Esophagus squamous epithelium (tissue), 5 donors: Measurements from ENCODE around the gene MAEA. TPM values are rescaled to one million over a fixed set of nuclear protein-coding genes. Genes with fewer than 3 reads are reported as not detected.
A peak's percentile ranks its signal among the peaks of the same experiment; 100 is the strongest.
"Not testable (repeated sequence)": the region's sequence is repeated elsewhere in the genome, so short reads cannot be mapped to it uniquely, and the experiment has no call there.

Experiments used
- DNase-seq: peaks from one replicate; lab custom pipeline; 2025; lab: John Stamatoyannopoulos, UW
- H3K27ac ChIP-seq, 4 donors: fragments of 200-600 bp; sonication (generic); one replicate each; pipeline ENCODE4 v1.5.1; 2016 to 2019; ENCODE audit warnings: mild to moderate bottlenecking in 1 of 4
- H3K27me3 ChIP-seq, 4 donors: fragments of 200-600 bp; sonication (generic); 1 replicate in 3 of 4; 2 replicates in 1 of 4; pipeline versions ENCODE4 v1.5.1 to v1.6.0; 2017 to 2021; ENCODE audit warnings: antibody characterized with exemption in 1 of 4
- H3K36me3 ChIP-seq, 3 donors: fragments of 200-600 bp; sonication (generic); one replicate each; pipeline ENCODE4 v1.5.1; 2016 to 2019
- H3K4me1 ChIP-seq, 3 donors: fragments of 200-600 bp; sonication (generic); one replicate each; pipeline ENCODE4 v1.5.1; 2017 to 2019
- H3K4me3 ChIP-seq, 4 donors: fragments of 200-600 bp; sonication (generic); 1 replicate in 3 of 4; 2 replicates in 1 of 4; pipeline ENCODE4 v1.5.1; 2016 to 2019; ENCODE audit warnings: mild to moderate bottlenecking in 2 of 4, moderate library complexity in 1 of 4
- H3K9me3 ChIP-seq, 3 donors: fragments of 200-600 bp; sonication (generic); one replicate each; pipeline ENCODE4 v1.5.1; 2016 to 2019
- POLR2A ChIP-seq, 4 donors: fragments of 450-650 bp; IDR thresholded peaks; one replicate each; pipeline ENCODE4 v1.6.1; 2017; ENCODE audit warnings: antibody characterized with exemption in 4 of 4, mild to moderate bottlenecking in 4 of 4, moderate library complexity in 3 of 4
- WGBS, 2 donors: methylation state at CpG; one replicate each; pipeline ENCODE4 v1.1.5; 2018; 5-methylcytosine and 5-hydroxymethylcytosine counted together
- intact Hi-C: fragments of 100-400 bp; cut with DNase I; formaldehyde crosslinking; loops from one replicate; pipeline ENCODE4 v1.15.0; 2022
- total RNA-seq, 4 donors: library from RNA; depleted of rRNA; stranded (reverse); fragments of >200 nt; gene quantifications; one replicate each; pipeline ENCODE4 v1.1.0, GENCODE V29; 2016
- TF ChIP-seq, protein P1 (sequence below), 6 experiments: fragments of 450-650 bp in 4 of 6; fragments of 200-600 bp in 2 of 6; sonication (generic) in 2 of 6; IDR thresholded peaks; one replicate each; pipeline ENCODE4 v1.5.1; 2016 to 2019; ENCODE audit warnings: antibody characterized with exemption in 6 of 6, mild to moderate bottlenecking in 4 of 6, moderate library complexity in 4 of 6
- donor health status: DM: yes; HTN: yes; CAD: no.

Gene MAEA
- total RNA-seq, 4 donors from 2014 or later: 56.6 to 78.7 (median 67.5) TPM

DNA sequence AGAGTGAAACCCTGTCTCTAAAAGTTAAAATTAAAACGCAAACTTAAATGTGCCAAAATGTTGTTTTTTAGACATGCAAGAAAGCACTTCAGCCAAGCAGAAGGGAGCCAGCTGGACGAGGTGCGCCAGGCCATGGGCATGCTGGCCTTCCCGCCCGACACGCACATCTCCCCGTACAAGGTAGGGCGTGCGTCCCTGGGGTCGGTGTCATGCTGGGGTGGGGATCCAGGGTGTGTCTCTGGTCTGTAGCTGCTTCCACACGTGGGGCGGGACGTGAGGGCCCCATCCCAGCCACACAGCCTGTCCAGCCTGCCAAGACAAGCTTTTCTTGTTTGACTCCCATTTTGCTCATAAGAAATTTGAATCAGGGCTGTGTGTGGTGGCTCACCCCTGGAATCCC is 43.0 kb downstream of the MAEA start:
- no peaks in the 10 kb centered on the region for H3K9me3 ChIP-seq
- 88 to 94% methylated on average over 7 to 10 of the region's 13 CpGs for WGBS, 2 donors
- H3K4me3 ChIP-seq: no peak overlapping the region
- peaks cover 23 to 92% (median 24%) of the 10 kb centered on the region in 3 donors for H3K36me3 ChIP-seq
- H3K27me3 ChIP-seq: no peaks in the 10 kb centered on the region
- peak overlapping the region in 3 of 4 donors; percentile 57 to 75 (median 65) for H3K27ac ChIP-seq
- no peak for DNase-seq
- peaks cover 0 to 49% (median 21%) of the 10 kb centered on the region in 3 donors for H3K4me1 ChIP-seq
- TF ChIP-seq POLR2A (IDR thresholded peaks at IDR 0.05): no peak
- TF ChIP-seq, protein P1, sequence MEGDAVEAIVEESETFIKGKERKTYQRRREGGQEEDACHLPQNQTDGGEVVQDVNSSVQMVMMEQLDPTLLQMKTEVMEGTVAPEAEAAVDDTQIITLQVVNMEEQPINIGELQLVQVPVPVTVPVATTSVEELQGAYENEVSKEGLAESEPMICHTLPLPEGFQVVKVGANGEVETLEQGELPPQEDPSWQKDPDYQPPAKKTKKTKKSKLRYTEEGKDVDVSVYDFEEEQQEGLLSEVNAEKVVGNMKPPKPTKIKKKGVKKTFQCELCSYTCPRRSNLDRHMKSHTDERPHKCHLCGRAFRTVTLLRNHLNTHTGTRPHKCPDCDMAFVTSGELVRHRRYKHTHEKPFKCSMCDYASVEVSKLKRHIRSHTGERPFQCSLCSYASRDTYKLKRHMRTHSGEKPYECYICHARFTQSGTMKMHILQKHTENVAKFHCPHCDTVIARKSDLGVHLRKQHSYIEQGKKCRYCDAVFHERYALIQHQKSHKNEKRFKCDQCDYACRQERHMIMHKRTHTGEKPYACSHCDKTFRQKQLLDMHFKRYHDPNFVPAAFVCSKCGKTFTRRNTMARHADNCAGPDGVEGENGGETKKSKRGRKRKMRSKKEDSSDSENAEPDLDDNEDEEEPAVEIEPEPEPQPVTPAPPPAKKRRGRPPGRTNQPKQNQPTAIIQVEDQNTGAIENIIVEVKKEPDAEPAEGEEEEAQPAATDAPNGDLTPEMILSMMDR (IDR thresholded peaks at IDR 0.05): no peak
- intact Hi-C loops: no loop called here

DNA sequence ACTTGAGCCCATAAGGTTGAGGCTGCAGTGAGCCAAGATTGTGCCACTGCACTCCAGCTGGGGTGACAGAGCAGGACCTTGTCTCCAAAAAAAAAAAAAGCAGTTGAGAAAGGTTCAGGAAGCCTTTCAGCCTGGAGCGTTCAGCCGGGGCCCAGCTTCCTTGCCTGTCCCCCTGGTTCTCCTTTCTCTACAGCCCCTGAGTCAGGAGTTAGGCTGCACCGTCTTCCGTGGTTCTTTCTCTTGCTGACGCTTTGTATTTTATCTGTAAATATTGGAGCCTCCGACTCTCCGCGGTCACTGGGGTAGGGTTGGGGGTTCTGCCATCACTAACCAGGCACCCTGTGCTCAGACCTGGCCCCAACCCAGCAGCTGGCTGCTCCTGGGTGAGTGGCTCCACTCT is 43.6 kb downstream of the MAEA start:
- no peak for DNase-seq
- no peaks in the 10 kb centered on the region for H3K9me3 ChIP-seq
- 90% methylated on average over 6 to 8 of the region's 8 CpGs for WGBS, 2 donors
- intact Hi-C loops: no loop called here
- H3K27ac ChIP-seq: peak overlapping the region in 3 of 4 donors; percentile 57 to 75 (median 65)
- H3K36me3 ChIP-seq: peaks cover 23 to 92% (median 27%) of the 10 kb centered on the region in 3 donors
- H3K27me3 ChIP-seq: no peaks in the 10 kb centered on the region
- TF ChIP-seq POLR2A (IDR thresholded peaks at IDR 0.05): no peak
- TF ChIP-seq, protein P1 (IDR thresholded peaks at IDR 0.05): no peak
- peaks cover 0 to 54% (median 22%) of the 10 kb centered on the region in 3 donors for H3K4me1 ChIP-seq
- H3K4me3 ChIP-seq: no peak overlapping the region

- H3K27me3 ChIP-seq, DNase-seq, H3K4me3 ChIP-seq, intact Hi-C loops, H3K9me3 ChIP-seq: not testable (repeated sequence)
- Histone ChIP-seq H3K27ac (peak overlapping the region in 1 of 4 donors; percentile 61), H3K36me3 (peaks cover 24 to 92% (median 27%) of the 10 kb centered on the region in 3 donors), H3K4me1 (peaks cover 0 to 51% (median 26%) of the 10 kb centered on the region in 3 donors)
- 86 to 100% methylated on average over 2 to 4 of the region's 12 CpGs for WGBS, 2 donors
These were observed 44.3 kb downstream of the MAEA start for GRCh38 chr4:1333851-1334578.

GRCh38 chr4:1334579-1334895 is 44.8 kb downstream of the MAEA start:
- Histone ChIP-seq H3K4me1 (peaks cover 0 to 46% (median 25%) of the 10 kb centered on the region in 3 donors), H3K4me3 (no peak overlapping the region), H3K9me3 (no peaks in the 10 kb centered on the region), H3K36me3 (peaks cover 26 to 92% (median 29%) of the 10 kb centered on the region in 3 donors), H3K27ac (peak overlapping the region in 2 of 4 donors; percentile 61), H3K27me3 (no peaks in the 10 kb centered on the region)
- DNase-seq: no peak
- no peak for TF ChIP-seq POLR2A (IDR thresholded peaks at IDR 0.05)
- TF ChIP-seq, protein P1 (IDR thresholded peaks at IDR 0.05): no peak
- intact Hi-C loops: no loop called here
- 71 to 94% methylated on average over 3 of the region's 6 CpGs for WGBS, 2 donors

- H3K4me3 ChIP-seq, DNase-seq, intact Hi-C loops, H3K27me3 ChIP-seq, H3K9me3 ChIP-seq: not testable (repeated sequence)
- Histone ChIP-seq H3K4me1 (peaks cover 0 to 40% (median 21%) of the 10 kb centered on the region in 3 donors), H3K36me3 (peaks cover 27 to 92% (median 36%) of the 10 kb centered on the region in 3 donors), H3K27ac (peak overlapping the region in 3 of 4 donors; percentile 31 to 61 (median 61))
- 47 to 90% methylated on average over 3 to 4 of the region's 4 CpGs for WGBS, 2 donors
These were observed 45.6 kb downstream of the MAEA start for GRCh38 chr4:1335193-1335883.

GRCh38 chr4:1336088-1336491 is 46.4 kb downstream of the MAEA start:
- Histone ChIP-seq H3K27me3 (no peaks in the 10 kb centered on the region), H3K9me3 (no peaks in the 10 kb centered on the region), H3K4me1 (peaks cover 0 to 36% (median 19%) of the 10 kb centered on the region in 3 donors), H3K36me3 (peaks cover 31 to 93% (median 39%) of the 10 kb centered on the region in 3 donors), H3K27ac (peak overlapping the region in 3 of 4 donors; percentile 63 to 77 (median 69)), H3K4me3 (no peak overlapping the region)
- TF ChIP-seq POLR2A (IDR thresholded peaks at IDR 0.05): no peak
- TF ChIP-seq, protein P1 (IDR thresholded peaks at IDR 0.05): no peak
- intact Hi-C loops: no loop called here
- no peak for DNase-seq
- WGBS, 2 donors: 65% methylated on average over 5 to 6 of the region's 7 CpGs
